ENCODE results near the gene SRSF9. TPM values are rescaled to one million over a fixed set of nuclear protein-coding genes. Genes with fewer than 3 reads are reported as not detected.
A peak's percentile ranks its signal among the peaks of the same experiment; 100 is the strongest.

SRSF9 gene
- total RNA-seq, 1 donor from 2014 or later: 255 TPM

- Mint-ChIP-seq H3K36me3 (ENCODE audit: low read depth, unreplicated experiment) (peaks cover 19% of the 10 kb centered on the region), H3K9me3 (ENCODE audit: unreplicated experiment) (no peaks in the 10 kb centered on the region), H3K27ac (ENCODE audit: unreplicated experiment) (no peak overlapping the region), H3K4me1 (ENCODE audit: unreplicated experiment) (no peaks in the 10 kb centered on the region), H3K27me3 (ENCODE audit: unreplicated experiment) (no peaks in the 10 kb centered on the region), H3K4me3 (ENCODE audit: unreplicated experiment) (no peak overlapping the region)
- no peak for TF ChIP-seq CTCF (IDR thresholded peaks at IDR 0.05; ENCODE audit: unreplicated experiment)
- no peak for DNase-seq (ENCODE audit: low spot score)
Measured at GRCh38 chr12:120504587-120504986, 35.0 kb upstream of the SRSF9 start.

- H3K9me3 Mint-ChIP-seq (ENCODE audit: unreplicated experiment): no peaks in the 10 kb centered on the region
- no peak for DNase-seq (ENCODE audit: low spot score)
- H3K27me3 Mint-ChIP-seq (ENCODE audit: unreplicated experiment): no peaks in the 10 kb centered on the region
- H3K4me1 Mint-ChIP-seq (ENCODE audit: unreplicated experiment): peaks cover 17% of the 10 kb centered on the region
- H3K36me3 Mint-ChIP-seq (ENCODE audit: low read depth, unreplicated experiment): peaks cover 15% of the 10 kb centered on the region
- H3K4me3 Mint-ChIP-seq (ENCODE audit: unreplicated experiment): no peak overlapping the region
- H3K27ac Mint-ChIP-seq (ENCODE audit: unreplicated experiment): peak overlapping the region; percentile 32
- TF ChIP-seq CTCF (IDR thresholded peaks at IDR 0.05; ENCODE audit: unreplicated experiment): no peak
Measured at GRCh38 chr12:120500581-120500980, 31.0 kb upstream of the SRSF9 start.

GRCh38 chr12:120498870-120499515 lies 29.4 kb upstream of the SRSF9 start:
- H3K27me3 Mint-ChIP-seq (ENCODE audit: unreplicated experiment): peaks cover 5% of the 10 kb centered on the region
- peaks cover 22% of the 10 kb centered on the region for H3K4me1 Mint-ChIP-seq (ENCODE audit: unreplicated experiment)
- no peak overlapping the region for H3K4me3 Mint-ChIP-seq (ENCODE audit: unreplicated experiment)
- no peaks in the 10 kb centered on the region for H3K9me3 Mint-ChIP-seq (ENCODE audit: unreplicated experiment)
- no peak overlapping the region for H3K27ac Mint-ChIP-seq (ENCODE audit: unreplicated experiment)
- DNase-seq (ENCODE audit: low spot score): no peak
- H3K36me3 Mint-ChIP-seq (ENCODE audit: low read depth, unreplicated experiment): peaks cover 19% of the 10 kb centered on the region
- TF ChIP-seq CTCF (IDR thresholded peaks at IDR 0.05; ENCODE audit: unreplicated experiment): no peak

GRCh38 chr12:120497524-120498150 lies 28.1 kb upstream of the SRSF9 start:
- H3K4me1 Mint-ChIP-seq (ENCODE audit: unreplicated experiment): peaks cover 22% of the 10 kb centered on the region
- no peak for TF ChIP-seq CTCF (IDR thresholded peaks at IDR 0.05; ENCODE audit: unreplicated experiment)
- H3K27me3 Mint-ChIP-seq (ENCODE audit: unreplicated experiment): peaks cover 5% of the 10 kb centered on the region
- peak overlapping the region; percentile 99 for H3K4me3 Mint-ChIP-seq (ENCODE audit: unreplicated experiment)
- no peak for DNase-seq (ENCODE audit: low spot score)
- H3K9me3 Mint-ChIP-seq (ENCODE audit: unreplicated experiment): no peaks in the 10 kb centered on the region
- H3K27ac Mint-ChIP-seq (ENCODE audit: unreplicated experiment): peak overlapping the region; percentile 44
- peaks cover 14% of the 10 kb centered on the region for H3K36me3 Mint-ChIP-seq (ENCODE audit: low read depth, unreplicated experiment)
